ENCODE measurements around the gene CHRNA3.

- TF ChIP-seq, protein P1, sequence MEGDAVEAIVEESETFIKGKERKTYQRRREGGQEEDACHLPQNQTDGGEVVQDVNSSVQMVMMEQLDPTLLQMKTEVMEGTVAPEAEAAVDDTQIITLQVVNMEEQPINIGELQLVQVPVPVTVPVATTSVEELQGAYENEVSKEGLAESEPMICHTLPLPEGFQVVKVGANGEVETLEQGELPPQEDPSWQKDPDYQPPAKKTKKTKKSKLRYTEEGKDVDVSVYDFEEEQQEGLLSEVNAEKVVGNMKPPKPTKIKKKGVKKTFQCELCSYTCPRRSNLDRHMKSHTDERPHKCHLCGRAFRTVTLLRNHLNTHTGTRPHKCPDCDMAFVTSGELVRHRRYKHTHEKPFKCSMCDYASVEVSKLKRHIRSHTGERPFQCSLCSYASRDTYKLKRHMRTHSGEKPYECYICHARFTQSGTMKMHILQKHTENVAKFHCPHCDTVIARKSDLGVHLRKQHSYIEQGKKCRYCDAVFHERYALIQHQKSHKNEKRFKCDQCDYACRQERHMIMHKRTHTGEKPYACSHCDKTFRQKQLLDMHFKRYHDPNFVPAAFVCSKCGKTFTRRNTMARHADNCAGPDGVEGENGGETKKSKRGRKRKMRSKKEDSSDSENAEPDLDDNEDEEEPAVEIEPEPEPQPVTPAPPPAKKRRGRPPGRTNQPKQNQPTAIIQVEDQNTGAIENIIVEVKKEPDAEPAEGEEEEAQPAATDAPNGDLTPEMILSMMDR (IDR thresholded peaks at IDR 0.05): no peak
- TF ChIP-seq POLR2A (IDR thresholded peaks at IDR 0.05): no peak
Observed at GRCh38 chr15:78619022-78619950, 1.5 kb downstream of the CHRNA3 start.
